Mesendoderm (in vitro differentiated cells): Measurements from ENCODE around the gene MAPT.

Experiments used
- DNase-seq: peaks from one replicate; pipeline ENCODE4 v3.0.0; 2013
- H2AK5ac ChIP-seq: 2 replicates; pipeline ENCODE4 v1.6.1; 2013; ENCODE audit warnings: low read length, inconsistent platforms
- H2BK120ac ChIP-seq: 2 replicates; pipeline ENCODE4 v1.6.1; 2013; ENCODE audit warnings: low read depth, mild to moderate bottlenecking, low read length, moderate library complexity, mixed read lengths
- H2BK15ac ChIP-seq: replicated peaks from 2 replicates; pipeline ENCODE4 v1.6.1; 2013; ENCODE audit warnings: low read depth, mild to moderate bottlenecking, moderate library complexity
- H2BK5ac ChIP-seq: 2 replicates; pipeline ENCODE4 v1.6.1; 2013; ENCODE audit warnings: low read length, inconsistent platforms
- H3K18ac ChIP-seq: 2 replicates; pipeline ENCODE4 v1.6.1; 2013; ENCODE audit warnings: mild to moderate bottlenecking, low read length, mixed read lengths
- H3K23ac ChIP-seq: one replicate; pipeline ENCODE4 v1.6.1; 2013; ENCODE audit warnings: low read length
- H3K27ac ChIP-seq: 2 replicates; pipeline ENCODE4 v1.5.1; 2013; ENCODE audit warnings: low read depth, mild to moderate bottlenecking, inconsistent platforms, low read length, moderate library complexity
- H3K27me3 ChIP-seq: 2 replicates; pipeline ENCODE4 v1.6.1; 2013; ENCODE audit warnings: low read length, control low read depth, mild to moderate bottlenecking, inconsistent platforms; ENCODE audit not compliant: insufficient read depth, poor library complexity
- H3K36me3 ChIP-seq: 2 replicates; pipeline ENCODE4 v1.6.1; 2013; ENCODE audit warnings: low read length, inconsistent platforms; ENCODE audit not compliant: control insufficient read depth, insufficient read depth
- H3K4ac ChIP-seq: one replicate; pipeline ENCODE4 v1.6.1; 2013; ENCODE audit warnings: low read depth, mild to moderate bottlenecking, low read length, moderate library complexity
- H3K4me1 ChIP-seq: 2 replicates; pipeline ENCODE4 v1.6.1; 2013; ENCODE audit warnings: low read depth, low read length, inconsistent platforms; ENCODE audit not compliant: control insufficient read depth
- H3K4me2 ChIP-seq: 2 replicates; pipeline ENCODE4 v1.6.1; 2013; ENCODE audit warnings: low read length
- H3K4me3 ChIP-seq: 2 replicates; pipeline ENCODE4 v1.5.1; 2013; ENCODE audit warnings: mild to moderate bottlenecking, low read length
- H3K56ac ChIP-seq: one replicate; pipeline ENCODE4 v1.6.1; 2013; ENCODE audit warnings: low read length
- H3K79me1 ChIP-seq: 2 replicates; pipeline ENCODE4 v1.6.1; 2013; ENCODE audit warnings: low read length, inconsistent platforms
- H3K79me2 ChIP-seq: 2 replicates; pipeline ENCODE4 v1.6.1; 2013; ENCODE audit warnings: mild to moderate bottlenecking, low read length; ENCODE audit not compliant: control insufficient read depth, insufficient read depth
- H3K9ac ChIP-seq: 2 replicates; pipeline ENCODE4 v1.6.1; 2013; ENCODE audit warnings: low read length, inconsistent platforms
- H4K5ac ChIP-seq: one replicate; pipeline ENCODE4 v1.6.1; 2013; ENCODE audit warnings: low read length
- H4K8ac ChIP-seq: one replicate; pipeline ENCODE4 v1.6.1; 2013; ENCODE audit warnings: low read depth, mild to moderate bottlenecking, control low read depth, low read length, moderate library complexity
- WGBS: extraction: QIAGEN DNeasy Blood & Tissue Kit; methylation state at CpG from one replicate; pipeline ENCODE4 v1.1.7; 2013; ENCODE audit warnings: low lambda C conversion rate, missing lambda C conversion rate; ENCODE audit not compliant: insufficient coverage; ENCODE audit errors: extremely low coverage; 5-methylcytosine and 5-hydroxymethylcytosine counted together

The MAPT gene

GRCh38 chr17:46031920-46032319 lies 137.6 kb downstream of the MAPT start:
- H3K56ac ChIP-seq, result no peak overlapping the region
- H3K4me3 ChIP-seq, result no peak overlapping the region
- H3K4me2 ChIP-seq, result no peak overlapping the region
- H2BK120ac ChIP-seq, result no peak overlapping the region
- H3K79me2 ChIP-seq, result no peaks in the 10 kb centered on the region
- no CpG with 5 or more reads among the region's 8 CpGs for WGBS
- no peak overlapping the region for H3K9ac ChIP-seq
- H3K18ac ChIP-seq, result no peak overlapping the region
- H4K8ac ChIP-seq, result no peak overlapping the region
- H2BK15ac ChIP-seq, result no peak overlapping the region
- H2BK5ac ChIP-seq, result no peak overlapping the region
- H3K4me1 ChIP-seq, result no peaks in the 10 kb centered on the region
- H3K23ac ChIP-seq, result no peak overlapping the region
- no peak overlapping the region for H3K4ac ChIP-seq
- DNase-seq, result no peak
- H2AK5ac ChIP-seq, result no peak overlapping the region
- H3K79me1 ChIP-seq, result peaks cover 2% of the 10 kb centered on the region
- H3K27ac ChIP-seq, result no peak overlapping the region
- peaks cover 21% of the 10 kb centered on the region for H3K36me3 ChIP-seq
- no peaks in the 10 kb centered on the region for H3K27me3 ChIP-seq
- H4K5ac ChIP-seq, result no peak overlapping the region

- Histone ChIP-seq H3K9ac (no peak overlapping the region), H2AK5ac (no peak overlapping the region), H3K56ac (no peak overlapping the region), H3K23ac (no peak overlapping the region), H3K27ac (no peak overlapping the region), H4K5ac (no peak overlapping the region), H3K4me1 (no peaks in the 10 kb centered on the region), H3K79me1 (peaks cover 2% of the 10 kb centered on the region), H2BK15ac (no peak overlapping the region), H3K4ac (no peak overlapping the region), H2BK120ac (no peak overlapping the region), H2BK5ac (no peak overlapping the region), H3K36me3 (peaks cover 23% of the 10 kb centered on the region), H3K79me2 (no peaks in the 10 kb centered on the region), H4K8ac (no peak overlapping the region), H3K18ac (no peak overlapping the region), H3K4me3 (no peak overlapping the region), H3K4me2 (no peak overlapping the region), H3K27me3 (no peaks in the 10 kb centered on the region)
- no CpG with 5 or more reads among the region's 11 CpGs for WGBS
- no peak for DNase-seq
These were observed 138.6 kb downstream of the MAPT start for GRCh38 chr17:46032909-46033308.

GRCh38 chr17:46033392-46033791 lies 139.0 kb downstream of the MAPT start:
- DNase-seq, result no peak
- no peak overlapping the region for H4K8ac ChIP-seq
- H3K23ac ChIP-seq, result no peak overlapping the region
- H3K4me1 ChIP-seq, result no peaks in the 10 kb centered on the region
- H3K27me3 ChIP-seq, result no peaks in the 10 kb centered on the region
- H4K5ac ChIP-seq, result no peak overlapping the region
- no CpG with 5 or more reads among the region's 3 CpGs for WGBS
- H3K27ac ChIP-seq, result no peak overlapping the region
- no peak overlapping the region for H3K4me2 ChIP-seq
- no peaks in the 10 kb centered on the region for H3K79me2 ChIP-seq
- H3K36me3 ChIP-seq, result peaks cover 24% of the 10 kb centered on the region
- H2BK120ac ChIP-seq, result no peak overlapping the region
- no peak overlapping the region for H2BK15ac ChIP-seq
- H3K56ac ChIP-seq, result no peak overlapping the region
- no peak overlapping the region for H2AK5ac ChIP-seq
- H3K4me3 ChIP-seq, result no peak overlapping the region
- no peak overlapping the region for H3K18ac ChIP-seq
- no peak overlapping the region for H3K4ac ChIP-seq
- peaks cover 2% of the 10 kb centered on the region for H3K79me1 ChIP-seq
- no peak overlapping the region for H3K9ac ChIP-seq
- no peak overlapping the region for H2BK5ac ChIP-seq

GRCh38 chr17:46035112-46035818 lies 140.9 kb downstream of the MAPT start:
- Histone ChIP-seq H3K4me1 (no peaks in the 10 kb centered on the region), H3K4me2 (no peak overlapping the region), H3K36me3 (peaks cover 27% of the 10 kb centered on the region), H3K23ac (no peak overlapping the region), H3K4ac (no peak overlapping the region), H2BK5ac (no peak overlapping the region), H3K79me1 (peaks cover 3% of the 10 kb centered on the region), H4K8ac (no peak overlapping the region), H3K79me2 (no peaks in the 10 kb centered on the region), H2BK120ac (no peak overlapping the region), H3K27me3 (no peaks in the 10 kb centered on the region), H2BK15ac (no peak overlapping the region), H4K5ac (no peak overlapping the region), H3K4me3 (no peak overlapping the region), H3K18ac (no peak overlapping the region), H3K27ac (no peak overlapping the region), H3K9ac (no peak overlapping the region), H2AK5ac (no peak overlapping the region), H3K56ac (no peak overlapping the region)
- DNase-seq, result peak; percentile 78
- no CpG with 5 or more reads among the region's 3 CpGs for WGBS

GRCh38 chr17:46036491-46036890 lies 142.1 kb downstream of the MAPT start:
- DNase-seq, result no peak
- peaks cover 20% of the 10 kb centered on the region for H3K36me3 ChIP-seq

GRCh38 chr17:46037722-46038255 lies 143.4 kb downstream of the MAPT start:
- H3K4ac ChIP-seq, result no peak overlapping the region
- H2BK120ac ChIP-seq, result no peak overlapping the region
- no peak overlapping the region for H4K5ac ChIP-seq
- no peak overlapping the region for H3K18ac ChIP-seq
- no peaks in the 10 kb centered on the region for H3K79me2 ChIP-seq
- H3K23ac ChIP-seq, result no peak overlapping the region
- no peak overlapping the region for H3K27ac ChIP-seq
- H3K27me3 ChIP-seq, result no peaks in the 10 kb centered on the region
- no peak overlapping the region for H2BK15ac ChIP-seq
- H2BK5ac ChIP-seq, result no peak overlapping the region
- WGBS, result no CpG with 5 or more reads among the region's 4 CpGs
- no peak overlapping the region for H3K4me3 ChIP-seq
- peaks cover 5% of the 10 kb centered on the region for H3K79me1 ChIP-seq
- no peak overlapping the region for H3K56ac ChIP-seq
- H3K9ac ChIP-seq, result no peak overlapping the region
- H3K4me1 ChIP-seq, result no peaks in the 10 kb centered on the region
- no peak overlapping the region for H4K8ac ChIP-seq
- no peak for DNase-seq
- no peak overlapping the region for H2AK5ac ChIP-seq
- peaks cover 16% of the 10 kb centered on the region for H3K36me3 ChIP-seq
- no peak overlapping the region for H3K4me2 ChIP-seq

More at GRCh38 chr17:46036491-46036890, 142.1 kb downstream of the MAPT start:
- H3K9ac ChIP-seq, result no peak overlapping the region
- no peak overlapping the region for H3K56ac ChIP-seq
- no peak overlapping the region for H3K4ac ChIP-seq
- H4K5ac ChIP-seq, result no peak overlapping the region
- no CpG with 5 or more reads among the region's 6 CpGs for WGBS
- H3K27ac ChIP-seq, result no peak overlapping the region
- H3K4me2 ChIP-seq, result no peak overlapping the region
- no peaks in the 10 kb centered on the region for H3K4me1 ChIP-seq
- no peak overlapping the region for H3K23ac ChIP-seq
- H3K4me3 ChIP-seq, result no peak overlapping the region
- H3K79me2 ChIP-seq, result no peaks in the 10 kb centered on the region
- no peak overlapping the region for H3K18ac ChIP-seq
- no peaks in the 10 kb centered on the region for H3K27me3 ChIP-seq
- H2BK15ac ChIP-seq, result no peak overlapping the region
- peaks cover 4% of the 10 kb centered on the region for H3K79me1 ChIP-seq
- no peak overlapping the region for H2BK120ac ChIP-seq
- H2AK5ac ChIP-seq, result no peak overlapping the region
- no peak overlapping the region for H2BK5ac ChIP-seq
- H4K8ac ChIP-seq, result no peak overlapping the region
